Suprapubic skin (tissue), 4 donors: ENCODE measurements around the gene CHRNG. TPM values are rescaled to one million over a fixed set of nuclear protein-coding genes. Genes with fewer than 3 reads are reported as not detected.

Experiments
- DNase-seq, 2 donors: peaks; one replicate each; pipeline ENCODE4 v3.0.0-alpha.2; 2019; ENCODE audit warnings: low spot score in 2 of 2
- H3K27ac ChIP-seq: fragments of 200-600 bp; sonication (generic); one replicate; pipeline ENCODE4 v1.5.1; 2019
- H3K27me3 ChIP-seq: fragments of 200-600 bp; sonication (generic); one replicate; pipeline ENCODE4 v1.5.1; 2019
- H3K36me3 ChIP-seq: fragments of 200-600 bp; sonication (generic); one replicate; pipeline ENCODE4 v1.5.1; 2019
- H3K4me1 ChIP-seq: fragments of 200-600 bp; sonication (generic); one replicate; pipeline ENCODE4 v1.5.1; 2019
- H3K4me3 ChIP-seq: fragments of 200-600 bp; sonication (generic); one replicate; pipeline ENCODE4 v1.5.1; 2019; ENCODE audit warnings: mild to moderate bottlenecking
- H3K9me3 ChIP-seq: fragments of 200-600 bp; sonication (generic); one replicate; pipeline ENCODE4 v1.5.1; 2019
- EP300 ChIP-seq: sonication (generic); formaldehyde crosslinking; IDR thresholded peaks from one replicate; pipeline ENCODE4 v1.6.1; 2017; ENCODE audit warnings: antibody characterized with exemption
- POLR2A ChIP-seq, 2 donors: fragments of 450-650 bp; IDR thresholded peaks; one replicate each; pipeline ENCODE4 v1.6.1; 2017; ENCODE audit warnings: antibody characterized with exemption in 2 of 2, mild to moderate bottlenecking in 2 of 2, moderate library complexity in 2 of 2
- POLR2AphosphoS5 ChIP-seq, 3 donors: sonication (generic); formaldehyde crosslinking; IDR thresholded peaks; one replicate each; pipeline ENCODE4 v1.6.1; 2017; ENCODE audit warnings: antibody characterized with exemption in 3 of 3
- WGBS: methylation state at CpG from one replicate; pipeline ENCODE4 v1.1.5; 2018; 5-methylcytosine and 5-hydroxymethylcytosine counted together
- total RNA-seq, 4 donors: library from RNA; depleted of rRNA; stranded (reverse); fragments of >200 nt; gene quantifications; one replicate each; pipeline ENCODE4 v1.1.0, GENCODE V29; 2016
- TF ChIP-seq, protein P1 (sequence below), 2 donors: fragments of 200-600 bp in 1 of 2; fragments of 450-650 bp in 1 of 2; sonication (generic) in 1 of 2; IDR thresholded peaks; one replicate each; pipeline ENCODE4 v1.5.1; 2016 to 2019; ENCODE audit warnings: antibody characterized with exemption in 2 of 2, mild to moderate bottlenecking in 1 of 2, moderate library complexity in 1 of 2

CHRNG gene
- total RNA-seq, 4 donors from 2014 or later, result not detected

DNA sequence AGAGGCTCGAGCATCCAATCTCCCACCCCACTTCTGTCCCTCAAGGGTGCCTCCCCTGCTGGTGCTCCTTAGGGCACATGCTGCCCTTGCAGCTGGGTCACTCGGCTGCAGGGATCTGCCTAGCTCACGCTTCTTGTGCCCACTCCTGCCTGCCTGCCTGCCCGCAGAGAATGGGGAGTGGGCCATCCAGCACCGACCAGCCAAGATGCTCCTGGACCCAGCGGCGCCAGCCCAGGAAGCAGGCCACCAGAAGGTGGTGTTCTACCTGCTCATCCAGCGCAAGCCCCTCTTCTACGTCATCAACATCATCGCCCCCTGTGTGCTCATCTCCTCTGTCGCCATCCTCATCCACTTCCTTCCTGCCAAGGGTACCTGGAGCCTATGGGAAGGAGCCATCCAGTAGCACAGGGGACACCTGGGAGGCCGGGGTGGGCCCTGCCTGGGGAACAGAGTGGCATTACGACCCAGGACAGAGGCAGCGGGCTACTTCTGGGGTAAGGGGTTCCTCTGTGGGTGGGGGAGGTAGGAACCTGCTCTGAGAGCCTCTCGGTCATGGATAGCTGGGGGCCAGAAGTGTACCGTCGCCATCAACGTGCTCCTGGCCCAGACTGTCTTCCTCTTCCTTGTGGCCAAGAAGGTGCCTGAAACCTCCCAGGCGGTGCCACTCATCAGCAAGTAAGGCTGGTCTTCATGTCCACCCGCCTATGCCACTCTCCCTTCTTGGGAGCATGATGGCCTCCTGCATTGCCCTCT is 3.4 kb downstream of the CHRNG start:
- H3K36me3 ChIP-seq, result peaks cover 3% of the 10 kb centered on the region
- peaks cover 5% of the 10 kb centered on the region for H3K4me1 ChIP-seq
- TF ChIP-seq EP300, result no peak
- TF ChIP-seq POLR2AphosphoS5 (IDR thresholded peaks at IDR 0.05), result no peak
- TF ChIP-seq, protein P1, sequence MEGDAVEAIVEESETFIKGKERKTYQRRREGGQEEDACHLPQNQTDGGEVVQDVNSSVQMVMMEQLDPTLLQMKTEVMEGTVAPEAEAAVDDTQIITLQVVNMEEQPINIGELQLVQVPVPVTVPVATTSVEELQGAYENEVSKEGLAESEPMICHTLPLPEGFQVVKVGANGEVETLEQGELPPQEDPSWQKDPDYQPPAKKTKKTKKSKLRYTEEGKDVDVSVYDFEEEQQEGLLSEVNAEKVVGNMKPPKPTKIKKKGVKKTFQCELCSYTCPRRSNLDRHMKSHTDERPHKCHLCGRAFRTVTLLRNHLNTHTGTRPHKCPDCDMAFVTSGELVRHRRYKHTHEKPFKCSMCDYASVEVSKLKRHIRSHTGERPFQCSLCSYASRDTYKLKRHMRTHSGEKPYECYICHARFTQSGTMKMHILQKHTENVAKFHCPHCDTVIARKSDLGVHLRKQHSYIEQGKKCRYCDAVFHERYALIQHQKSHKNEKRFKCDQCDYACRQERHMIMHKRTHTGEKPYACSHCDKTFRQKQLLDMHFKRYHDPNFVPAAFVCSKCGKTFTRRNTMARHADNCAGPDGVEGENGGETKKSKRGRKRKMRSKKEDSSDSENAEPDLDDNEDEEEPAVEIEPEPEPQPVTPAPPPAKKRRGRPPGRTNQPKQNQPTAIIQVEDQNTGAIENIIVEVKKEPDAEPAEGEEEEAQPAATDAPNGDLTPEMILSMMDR (IDR thresholded peaks at IDR 0.05), result no peak
- no peak for TF ChIP-seq POLR2A (IDR thresholded peaks at IDR 0.05)
- H3K9me3 ChIP-seq, result no peaks in the 10 kb centered on the region
- H3K27me3 ChIP-seq, result peaks cover 26% of the 10 kb centered on the region
- no peak overlapping the region for H3K4me3 ChIP-seq
- no peak overlapping the region for H3K27ac ChIP-seq
- WGBS, result 84% methylated on average over 7 of the region's 20 CpGs
- peak in 1 of 2 donors; percentile 70 for DNase-seq

DNA sequence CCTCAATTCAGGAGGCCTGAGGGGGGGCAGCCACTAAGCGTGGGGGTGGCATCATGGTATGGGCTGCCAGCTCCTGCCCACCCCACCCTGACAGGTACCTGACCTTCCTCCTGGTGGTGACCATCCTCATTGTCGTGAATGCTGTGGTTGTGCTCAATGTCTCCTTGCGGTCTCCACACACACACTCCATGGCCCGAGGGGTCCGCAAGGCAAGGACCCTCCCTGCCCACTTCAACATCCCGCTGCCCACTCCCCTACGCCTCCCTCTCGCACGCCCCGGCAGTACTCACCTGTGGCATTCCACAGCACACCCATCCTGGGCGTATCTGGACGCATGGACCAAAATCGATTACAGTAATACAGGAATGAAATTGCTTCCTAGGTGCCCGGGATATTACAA is 4.0 kb downstream of the CHRNG start:
- H3K9me3 ChIP-seq, result no peaks in the 10 kb centered on the region
- H3K4me1 ChIP-seq, result peaks cover 5% of the 10 kb centered on the region
- peaks cover 3% of the 10 kb centered on the region for H3K36me3 ChIP-seq
- no peak overlapping the region for H3K27ac ChIP-seq
- no peak overlapping the region for H3K4me3 ChIP-seq
- 91% methylated on average over 14 of the region's 14 CpGs for WGBS
- H3K27me3 ChIP-seq, result peaks cover 23% of the 10 kb centered on the region
- no peak for DNase-seq
- TF ChIP-seq POLR2AphosphoS5 (IDR thresholded peaks at IDR 0.05), result no peak

DNA sequence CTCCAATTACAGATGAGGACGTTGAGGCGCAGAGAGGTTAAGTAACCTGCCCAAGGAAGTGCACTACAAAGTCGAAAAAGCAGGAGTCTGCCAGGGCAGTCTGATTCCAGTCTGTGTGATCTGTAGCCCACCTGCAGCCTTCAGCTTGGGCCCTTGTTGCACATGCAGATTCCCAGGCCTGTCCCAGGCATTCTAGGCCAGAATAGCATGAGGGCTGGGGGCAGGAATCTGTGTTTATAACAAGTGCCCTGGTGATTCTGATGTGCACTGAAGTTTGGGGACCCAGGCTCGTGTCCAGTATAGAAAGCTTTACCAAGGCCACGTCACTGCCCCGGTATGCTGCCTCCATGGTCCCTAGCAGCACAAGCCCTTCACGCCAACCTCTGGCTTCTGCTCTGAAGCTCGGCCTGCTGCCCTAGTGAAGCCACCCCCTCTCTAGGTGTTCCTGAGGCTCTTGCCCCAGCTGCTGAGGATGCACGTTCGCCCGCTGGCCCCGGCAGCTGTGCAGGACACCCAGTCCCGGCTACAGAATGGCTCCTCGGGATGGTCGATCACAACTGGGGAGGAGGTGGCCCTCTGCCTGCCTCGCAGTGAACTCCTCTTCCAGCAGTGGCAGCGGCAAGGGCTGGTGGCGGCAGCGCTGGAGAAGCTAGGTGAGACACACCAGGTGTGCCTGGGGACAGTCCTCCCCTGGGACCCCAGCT is 4.6 kb downstream of the CHRNG start:
- no peak overlapping the region for H3K27ac ChIP-seq
- 97% methylated on average over 8 of the region's 19 CpGs for WGBS
- no peak overlapping the region for H3K4me3 ChIP-seq
- H3K36me3 ChIP-seq, result peaks cover 3% of the 10 kb centered on the region
- peaks cover 5% of the 10 kb centered on the region for H3K4me1 ChIP-seq
- H3K27me3 ChIP-seq, result peaks cover 17% of the 10 kb centered on the region
- no peaks in the 10 kb centered on the region for H3K9me3 ChIP-seq
- peak in 1 of 2 donors; percentile 68 for DNase-seq
- no peak for TF ChIP-seq EP300

DNA sequence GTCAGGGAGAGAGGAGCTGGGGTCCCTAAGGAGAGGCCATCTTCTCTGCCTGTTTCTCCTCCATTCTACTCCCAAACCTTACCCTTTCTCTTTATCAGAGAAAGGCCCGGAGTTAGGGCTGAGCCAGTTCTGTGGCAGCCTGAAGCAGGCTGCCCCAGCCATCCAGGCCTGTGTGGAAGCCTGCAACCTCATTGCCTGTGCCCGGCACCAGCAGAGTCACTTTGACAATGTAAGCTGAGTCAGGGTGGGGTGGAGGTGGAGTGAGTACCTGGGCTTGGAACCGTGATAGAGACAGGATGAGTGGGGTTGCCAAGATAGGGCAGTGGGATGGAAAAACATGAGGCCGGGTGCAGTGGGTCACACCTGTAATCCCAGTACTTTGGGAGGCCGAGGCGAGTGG is 5.2 kb downstream of the CHRNG start:
- Histone ChIP-seq H3K4me3 (no peak overlapping the region), H3K4me1 (peaks cover 7% of the 10 kb centered on the region), H3K36me3 (peaks cover 3% of the 10 kb centered on the region), H3K9me3 (no peaks in the 10 kb centered on the region), H3K27ac (no peak overlapping the region), H3K27me3 (peaks cover 11% of the 10 kb centered on the region)
- DNase-seq, result peak in 1 of 2 donors; percentile 47
- TF ChIP-seq EP300 (no peak), POLR2A (IDR thresholded peaks at IDR 0.05) (no peak), POLR2AphosphoS5 (IDR thresholded peaks at IDR 0.05) (no peak)
- TF ChIP-seq, protein P1 (IDR thresholded peaks at IDR 0.05), result no peak
- 94% methylated on average over 6 of the region's 6 CpGs for WGBS

DNA sequence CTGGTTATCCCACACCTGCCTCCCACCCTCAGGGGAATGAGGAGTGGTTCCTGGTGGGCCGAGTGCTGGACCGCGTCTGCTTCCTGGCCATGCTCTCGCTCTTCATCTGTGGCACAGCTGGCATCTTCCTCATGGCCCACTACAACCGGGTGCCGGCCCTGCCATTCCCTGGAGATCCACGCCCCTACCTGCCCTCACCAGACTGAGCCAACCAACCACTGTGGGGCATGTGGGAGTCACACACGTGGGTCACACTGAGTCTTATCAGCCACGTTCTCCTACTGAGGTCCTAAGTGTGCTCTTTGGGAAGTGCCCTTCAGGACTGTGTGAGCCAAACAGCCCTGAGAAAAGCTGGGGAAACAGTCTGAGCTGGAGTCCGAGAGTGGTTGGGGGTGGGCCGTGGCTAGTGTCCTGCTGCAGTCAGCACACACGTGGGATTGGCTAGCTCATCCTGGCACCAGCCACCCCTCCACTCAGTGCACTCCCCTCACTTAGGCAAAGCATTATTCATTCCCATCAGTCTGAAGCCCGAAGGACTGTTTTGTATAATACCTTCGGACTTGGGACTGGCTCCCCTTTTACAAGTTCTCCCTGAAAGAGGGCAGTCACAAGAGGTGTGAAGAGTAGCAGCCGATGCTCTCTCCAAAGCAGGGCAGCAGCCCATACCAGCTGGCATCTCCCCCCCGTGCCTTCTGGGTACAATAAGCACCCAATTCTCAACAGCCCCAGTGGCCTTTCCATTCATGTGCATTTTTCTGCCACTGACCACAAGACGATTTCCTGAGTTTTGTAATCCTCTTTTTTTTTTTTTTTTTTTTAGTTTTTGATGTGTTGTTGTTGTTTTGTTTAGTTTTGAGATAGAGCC is 6.3 kb downstream of the CHRNG start:
- DNase-seq, result peak in 1 of 2 donors; percentile 72
- H3K27me3 ChIP-seq, result peaks cover under 1% of the 10 kb centered on the region
- no peaks in the 10 kb centered on the region for H3K9me3 ChIP-seq
- H3K36me3 ChIP-seq, result peaks cover 3% of the 10 kb centered on the region
- H3K4me1 ChIP-seq, result peaks cover 10% of the 10 kb centered on the region
- H3K4me3 ChIP-seq, result no peak overlapping the region
- WGBS, result 93% methylated on average over 10 of the region's 17 CpGs
- no peak overlapping the region for H3K27ac ChIP-seq
- TF ChIP-seq, protein P1 (IDR thresholded peaks at IDR 0.05), result no peak
- no peak for TF ChIP-seq POLR2A (IDR thresholded peaks at IDR 0.05)
- TF ChIP-seq EP300, result no peak
- TF ChIP-seq POLR2AphosphoS5 (IDR thresholded peaks at IDR 0.05), result no peak
